SK-N-SH treated with all-trans-retinoic acid at 6 μM for 48 hours (cell line): ENCODE data around the gene CDT1.

ENCODE experiments used
- BACH2 ChIP-seq: fragments of 250-450 bp; sonication (Bioruptor Pico); IDR thresholded peaks from 2 replicates; pipeline ENCODE4 v1.9.0; 2021; ENCODE audit warnings: mild to moderate bottlenecking, borderline replicate concordance
- CSDC2 ChIP-seq: fragments of 250-450 bp; sonication (Bioruptor Pico); IDR thresholded peaks from 2 replicates; pipeline ENCODE4 v1.5.0; 2020; ENCODE audit warnings: mild to moderate bottlenecking, moderate library complexity
- CSRNP3 ChIP-seq: fragments of 250-450 bp; sonication (Bioruptor Pico); IDR thresholded peaks from 2 replicates; pipeline ENCODE4 v1.5.1; 2021; ENCODE audit warnings: mild to moderate bottlenecking, moderate library complexity
- GLIS3 ChIP-seq: fragments of 250-450 bp; sonication (Bioruptor Pico); IDR thresholded peaks from 2 replicates; pipeline ENCODE4 v1.5.0; 2020; ENCODE audit warnings: mild to moderate bottlenecking, moderate library complexity
- ISL1 ChIP-seq: fragments of 250-450 bp; sonication (Bioruptor Pico); IDR thresholded peaks from 2 replicates; pipeline ENCODE4 v2.1.2; 2022; ENCODE audit warnings: mild to moderate bottlenecking, moderate library complexity
- PATZ1 ChIP-seq: fragments of 250-450 bp; sonication (Bioruptor Pico); IDR thresholded peaks from 2 replicates; pipeline ENCODE4 v1.8.0; 2020; ENCODE audit warnings: mild to moderate bottlenecking, moderate library complexity, borderline replicate concordance
- PPARA ChIP-seq: fragments of 250-450 bp; sonication (Bioruptor Pico); IDR thresholded peaks from 2 replicates; pipeline ENCODE4 v1.5.0; 2020; ENCODE audit warnings: mild to moderate bottlenecking, borderline replicate concordance
- RARB ChIP-seq: fragments of 250-450 bp; sonication (Bioruptor Pico); IDR thresholded peaks from 2 replicates; pipeline ENCODE4 v1.8.0; 2021; ENCODE audit warnings: mild to moderate bottlenecking, moderate library complexity
- ZNF565 ChIP-seq: fragments of 450-650 bp; formaldehyde crosslinking; conservative IDR thresholded peaks from 2 replicates; pipeline ENCODE4 v1.5.0; 2020; ENCODE audit warnings: low read depth, mild to moderate bottlenecking, moderate library complexity
- TF ChIP-seq, protein P1 (sequence below): fragments of 250-450 bp; sonication (Bioruptor Pico); IDR thresholded peaks from 2 replicates; pipeline ENCODE4 v1.5.1; 2020; ENCODE audit warnings: low read depth, mild to moderate bottlenecking, moderate library complexity
- TF ChIP-seq, protein P2 (sequence below): fragments of 250-450 bp; sonication (Bioruptor Pico); IDR thresholded peaks from 2 replicates; pipeline ENCODE4 v1.8.0; 2021; ENCODE audit warnings: low read depth, mild to moderate bottlenecking, moderate library complexity, borderline replicate concordance

DNA sequence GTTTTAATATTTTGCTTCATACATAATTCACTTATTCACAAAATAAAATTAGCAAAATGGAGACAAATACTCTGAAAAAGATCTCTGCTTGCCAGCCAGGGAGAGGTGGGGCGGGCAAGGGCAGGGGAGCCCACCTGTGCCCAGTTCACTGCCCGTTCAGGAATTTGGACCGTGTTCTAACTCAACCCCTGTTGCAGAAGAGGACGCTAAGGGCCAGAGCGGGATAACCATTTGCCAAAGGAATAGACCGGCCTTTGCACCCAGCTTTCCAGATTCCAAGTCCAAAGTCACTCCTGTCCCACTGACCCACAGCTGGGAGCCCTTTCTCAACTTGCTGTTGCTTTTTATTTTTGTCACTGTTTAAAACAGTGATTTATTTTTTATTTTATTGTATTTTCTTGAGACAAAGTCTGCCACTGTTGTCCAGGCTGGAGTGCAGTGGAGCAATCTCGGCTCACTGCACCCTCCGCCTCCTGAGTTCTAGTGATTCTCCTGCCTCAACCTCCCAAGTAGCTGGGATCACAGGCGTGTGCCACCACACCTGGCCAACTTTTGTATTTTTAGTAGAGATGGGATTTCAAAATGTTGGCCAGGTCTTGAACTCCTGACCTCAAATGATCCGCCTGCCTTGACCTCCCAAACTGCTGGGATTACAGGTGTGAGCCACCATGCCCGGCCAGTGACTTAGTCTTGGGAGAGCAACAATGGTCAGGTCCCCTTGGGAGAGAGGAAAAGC, 15.8 kb upstream of the CDT1 start:
- TF ChIP-seq PPARA (CRISPR knock-in tag) (no peak), RARB (CRISPR knock-in tag) (no peak), GLIS3 (no peak), CSRNP3 (CRISPR knock-in tag) (no peak), PATZ1 (no peak), CSDC2 (no peak), ZNF565 (CRISPR knock-in tag) (no peak), BACH2 (CRISPR knock-in tag) (no peak), ISL1 (no peak)
- TF ChIP-seq, protein P1, sequence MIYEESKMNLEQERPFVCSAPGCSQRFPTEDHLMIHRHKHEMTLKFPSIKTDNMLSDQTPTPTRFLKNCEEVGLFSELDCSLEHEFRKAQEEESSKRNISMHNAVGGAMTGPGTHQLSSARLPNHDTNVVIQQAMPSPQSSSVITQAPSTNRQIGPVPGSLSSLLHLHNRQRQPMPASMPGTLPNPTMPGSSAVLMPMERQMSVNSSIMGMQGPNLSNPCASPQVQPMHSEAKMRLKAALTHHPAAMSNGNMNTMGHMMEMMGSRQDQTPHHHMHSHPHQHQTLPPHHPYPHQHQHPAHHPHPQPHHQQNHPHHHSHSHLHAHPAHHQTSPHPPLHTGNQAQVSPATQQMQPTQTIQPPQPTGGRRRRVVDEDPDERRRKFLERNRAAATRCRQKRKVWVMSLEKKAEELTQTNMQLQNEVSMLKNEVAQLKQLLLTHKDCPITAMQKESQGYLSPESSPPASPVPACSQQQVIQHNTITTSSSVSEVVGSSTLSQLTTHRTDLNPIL (CRISPR knock-in tag): no peak
- TF ChIP-seq, protein P2, sequence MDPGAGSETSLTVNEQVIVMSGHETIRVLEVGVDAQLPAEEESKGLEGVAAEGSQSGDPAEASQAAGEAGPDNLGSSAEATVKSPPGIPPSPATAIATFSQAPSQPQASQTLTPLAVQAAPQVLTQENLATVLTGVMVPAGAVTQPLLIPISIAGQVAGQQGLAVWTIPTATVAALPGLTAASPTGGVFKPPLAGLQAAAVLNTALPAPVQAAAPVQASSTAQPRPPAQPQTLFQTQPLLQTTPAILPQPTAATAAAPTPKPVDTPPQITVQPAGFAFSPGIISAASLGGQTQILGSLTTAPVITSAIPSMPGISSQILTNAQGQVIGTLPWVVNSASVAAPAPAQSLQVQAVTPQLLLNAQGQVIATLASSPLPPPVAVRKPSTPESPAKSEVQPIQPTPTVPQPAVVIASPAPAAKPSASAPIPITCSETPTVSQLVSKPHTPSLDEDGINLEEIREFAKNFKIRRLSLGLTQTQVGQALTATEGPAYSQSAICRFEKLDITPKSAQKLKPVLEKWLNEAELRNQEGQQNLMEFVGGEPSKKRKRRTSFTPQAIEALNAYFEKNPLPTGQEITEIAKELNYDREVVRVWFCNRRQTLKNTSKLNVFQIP: no peak
